HG03280 (cell line): Measurements from ENCODE around the gene ARHGEF6.

ENCODE experiments used
- ATAC-seq: cut with Tn5 transposase; IDR thresholded peaks from one replicate; pipeline ENCODE4 v1.9.1; 2021; ENCODE audit warnings: mild to moderate bottlenecking, moderate library complexity; ENCODE audit not compliant: unreplicated experiment

ARHGEF6 gene

DNA sequence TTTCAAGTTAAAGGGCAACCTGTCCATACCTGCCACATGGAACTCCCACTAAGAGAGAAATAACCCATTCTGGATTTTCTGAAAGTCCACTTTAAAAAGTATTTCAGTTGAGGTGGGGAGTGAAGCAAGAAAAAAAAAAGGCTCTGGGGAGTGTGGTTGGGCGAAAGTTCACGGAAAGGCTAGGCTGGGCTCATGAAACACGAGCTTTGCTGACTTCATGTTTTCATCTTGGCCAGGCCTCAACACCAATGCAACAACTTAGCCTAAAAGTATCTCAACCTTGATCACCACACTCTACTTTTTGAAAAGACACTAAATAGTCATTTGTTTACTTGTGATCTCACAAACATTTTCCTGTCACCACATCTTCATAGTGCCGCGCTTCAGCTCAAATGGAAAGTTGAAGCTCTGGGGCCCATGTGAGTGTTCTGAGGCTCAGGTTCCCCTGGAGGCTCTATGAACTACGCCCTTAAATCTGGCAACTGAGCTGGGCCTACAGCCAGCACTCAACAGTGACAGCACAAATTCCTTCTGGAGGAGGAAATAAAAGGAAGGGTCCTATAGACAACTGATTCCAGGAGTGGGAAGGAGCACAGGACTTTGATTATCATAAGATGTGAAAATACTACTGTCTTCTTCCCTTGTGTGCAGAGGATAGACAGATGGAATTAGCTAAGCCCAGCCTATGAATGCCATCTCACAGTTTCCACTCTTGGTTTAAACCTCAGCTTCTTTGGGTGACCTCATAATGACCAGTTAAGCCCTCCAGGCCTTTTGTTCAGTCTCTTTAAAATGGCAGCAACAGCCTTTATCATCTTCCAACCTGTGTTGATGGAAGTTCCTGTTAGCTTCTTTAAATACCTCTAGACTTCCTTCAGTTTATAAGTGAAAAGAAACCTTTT is 127.7 kb downstream of the ARHGEF6 start:
- no peak for ATAC-seq

DNA sequence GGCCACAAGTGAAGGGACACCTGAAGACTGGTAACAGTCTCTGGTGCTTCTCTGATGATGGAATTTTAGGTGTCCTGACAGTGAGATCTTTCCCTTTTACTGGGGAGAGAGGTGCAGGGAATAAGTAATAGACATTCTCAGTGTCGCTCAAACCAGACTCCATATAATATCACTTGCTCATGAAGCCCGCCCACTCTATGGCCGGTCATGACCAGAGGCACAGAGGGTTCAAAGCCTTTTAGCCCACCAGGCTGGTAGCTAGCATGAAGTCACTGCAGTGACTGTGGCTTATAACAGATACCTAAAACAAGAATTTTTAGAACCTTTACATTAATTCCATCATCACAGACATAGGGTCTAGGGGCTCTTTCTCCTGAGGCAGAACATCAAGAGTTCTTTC is 129.9 kb downstream of the ARHGEF6 start:
- ATAC-seq: no peak

DNA sequence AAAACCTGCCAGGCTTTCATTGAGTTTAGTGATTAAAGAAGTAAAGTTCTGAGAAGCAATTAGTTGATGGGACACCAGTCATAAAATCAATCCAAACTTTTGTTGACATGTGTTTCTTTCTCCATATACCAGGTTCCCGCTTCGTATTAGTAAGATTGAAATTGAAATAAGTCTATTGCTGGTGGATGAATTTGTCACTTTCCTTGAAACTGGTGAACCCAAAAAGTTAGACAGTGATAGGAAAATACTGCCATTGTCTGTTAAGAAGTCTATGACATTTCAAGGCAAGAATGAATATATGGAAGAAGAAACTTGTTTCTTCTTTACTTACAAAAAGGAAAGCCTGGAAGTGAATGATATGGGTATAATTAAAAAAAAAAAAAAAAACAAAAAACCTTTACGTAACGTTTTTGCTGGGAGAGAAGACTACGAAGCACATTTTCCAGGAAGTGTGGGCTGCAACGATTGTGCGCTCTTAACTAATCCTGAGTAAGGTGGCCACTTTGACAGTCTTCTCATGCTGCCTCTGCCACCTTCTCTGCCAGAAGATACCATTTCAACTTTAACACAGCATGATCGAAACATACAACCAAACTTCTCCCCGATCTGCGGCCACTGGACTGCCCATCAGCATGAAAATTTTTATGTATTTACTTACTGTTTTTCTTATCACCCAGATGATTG is 132.9 kb downstream of the ARHGEF6 start, which contains the start of gene CD40LG:
TSS of gene CD40LG (plus strand) at position 482 of the 684 bp plus-strand sequence. CDS start at position 573, 91 bp downstream.
- no peak for ATAC-seq

DNA sequence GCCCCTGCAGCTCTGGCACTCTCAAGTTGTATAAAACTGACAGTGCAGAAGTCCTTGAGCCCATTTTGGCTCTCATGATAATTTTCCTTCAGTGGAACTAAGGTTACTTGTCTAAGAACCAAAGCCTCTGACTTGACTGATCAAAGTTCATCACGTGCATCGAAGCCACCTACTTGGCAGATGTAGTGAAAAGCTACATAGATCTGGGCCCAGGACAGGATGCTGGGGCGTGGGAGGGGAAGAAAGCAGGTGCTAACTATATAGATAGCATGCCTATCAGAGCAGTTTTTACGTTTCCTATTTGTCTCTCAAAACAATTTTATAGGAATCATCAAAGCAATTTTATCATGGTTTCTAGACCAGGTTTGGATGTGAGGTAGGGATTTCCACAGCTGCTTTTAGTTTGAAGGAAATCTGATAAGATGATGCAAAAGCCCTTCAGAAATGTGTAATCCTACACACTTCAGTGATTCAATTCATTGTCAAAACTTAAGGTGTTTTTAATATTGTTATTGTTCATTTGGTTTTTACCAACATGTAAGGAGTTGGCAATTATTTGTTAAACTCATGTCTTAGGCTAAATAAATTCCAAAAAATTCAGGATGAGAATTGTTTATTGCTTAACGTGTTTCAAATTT is 134.0 kb downstream of the ARHGEF6 start:
- ATAC-seq: no peak

GRCh38 chrX:136643243-136643642 is 137.5 kb downstream of the ARHGEF6 start:
- no peak for ATAC-seq

DNA sequence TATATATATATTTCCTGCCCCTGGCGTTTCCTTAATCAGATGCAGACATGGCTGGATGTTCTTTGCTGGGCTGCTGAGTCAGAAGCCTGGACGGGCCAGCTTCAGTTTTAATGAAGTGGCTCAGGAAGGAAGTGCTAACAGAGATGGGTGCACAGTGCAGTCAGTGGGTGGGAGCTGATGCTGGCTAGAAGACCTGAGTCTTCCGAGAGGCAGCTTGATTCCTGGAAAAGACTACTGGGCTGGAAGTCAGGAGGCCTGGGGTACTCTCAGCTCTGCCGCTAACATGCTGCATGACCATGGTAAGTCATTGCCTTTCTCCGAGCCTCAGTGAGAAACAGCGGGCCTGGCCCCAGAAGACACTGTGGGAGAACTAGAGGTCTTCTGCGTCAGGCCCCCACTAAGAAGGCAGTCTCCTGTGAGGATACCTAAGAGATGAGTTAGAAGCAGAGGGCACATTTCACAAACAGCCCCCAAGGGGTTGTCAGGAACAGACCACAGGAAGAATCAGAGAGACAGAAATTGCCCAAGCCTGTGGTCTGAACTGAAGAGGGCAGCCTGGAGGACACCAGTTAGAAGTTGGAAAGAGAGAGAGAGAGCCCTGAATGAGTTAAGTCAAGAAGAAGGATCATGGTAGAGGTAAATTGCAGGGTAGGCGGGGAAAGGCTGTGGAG is 141.1 kb downstream of the ARHGEF6 start:
- no peak for ATAC-seq

- no peak for ATAC-seq
Measured at GRCh38 chrX:136636121-136636520, 144.6 kb downstream of the ARHGEF6 start.

DNA sequence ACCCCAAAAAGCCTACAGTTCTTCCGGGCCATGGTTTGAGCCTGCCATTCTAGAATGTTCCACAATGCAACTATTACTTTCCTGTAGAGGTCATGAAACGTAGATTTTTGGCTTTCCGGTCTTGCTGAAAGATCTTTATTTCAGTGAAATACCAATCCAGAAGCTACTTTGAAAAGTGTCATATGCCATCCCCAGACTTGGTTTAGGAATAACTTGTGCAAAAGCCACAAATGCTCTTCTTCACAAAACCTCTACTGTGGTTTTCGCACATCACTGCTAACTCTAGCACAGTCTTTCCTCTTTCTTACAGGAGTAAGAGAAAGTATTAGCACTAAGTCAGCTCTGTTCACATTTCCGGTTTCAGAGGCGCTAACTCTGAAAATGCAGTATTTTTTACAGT is 145.5 kb downstream of the ARHGEF6 start:
- no peak for ATAC-seq

DNA sequence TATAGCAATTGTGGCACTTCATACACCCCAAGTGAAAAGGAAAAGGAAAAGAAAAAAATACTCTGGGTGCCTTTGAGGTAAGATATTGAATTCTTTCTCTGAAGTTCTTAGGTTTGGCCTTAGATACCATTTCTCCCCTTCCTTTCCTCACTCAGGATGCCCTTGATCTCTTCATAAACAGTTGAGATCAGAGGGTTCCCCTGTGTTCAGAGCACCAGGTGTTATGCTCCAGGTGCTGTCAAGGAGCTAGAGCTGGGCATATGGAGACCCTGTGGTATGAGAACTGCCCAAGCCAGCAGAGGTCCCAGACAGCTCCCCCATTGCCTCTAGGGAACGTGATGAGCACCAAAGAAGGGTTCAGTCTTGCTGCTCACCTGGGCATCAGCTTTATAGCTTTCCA is 149.9 kb downstream of the ARHGEF6 start:
- ATAC-seq: no peak

DNA sequence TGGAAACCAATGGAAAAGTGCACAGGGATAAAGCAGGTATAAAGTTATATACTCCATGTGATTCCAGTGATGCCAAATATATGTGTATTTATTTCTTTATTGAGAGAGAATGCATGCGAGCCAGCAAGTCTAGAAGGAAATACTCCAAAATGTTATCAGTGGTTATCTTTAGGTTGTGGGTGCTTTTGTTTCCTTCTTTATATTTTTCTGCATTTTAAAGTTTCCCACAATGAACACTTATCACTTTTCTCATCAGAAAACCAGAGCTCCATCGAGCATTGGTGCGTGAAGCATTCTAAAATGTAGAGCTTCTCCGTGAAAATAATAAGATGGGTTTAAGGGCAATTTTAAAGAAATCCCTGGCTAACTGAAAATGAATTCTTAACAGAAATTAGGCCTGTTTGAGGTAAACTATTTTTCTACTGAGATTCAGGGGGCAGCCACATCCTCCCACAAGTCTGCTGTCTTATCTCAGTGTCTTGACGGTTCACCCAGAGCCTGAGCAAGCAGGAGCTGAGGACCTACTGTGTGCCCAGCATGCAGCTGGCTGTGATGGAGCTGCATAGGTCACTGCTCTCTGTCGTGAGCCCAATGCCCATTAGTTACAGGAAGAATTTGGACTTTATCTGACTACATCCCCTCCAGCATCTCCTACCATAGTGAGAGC is 151.5 kb downstream of the ARHGEF6 start:
- ATAC-seq: no peak

DNA sequence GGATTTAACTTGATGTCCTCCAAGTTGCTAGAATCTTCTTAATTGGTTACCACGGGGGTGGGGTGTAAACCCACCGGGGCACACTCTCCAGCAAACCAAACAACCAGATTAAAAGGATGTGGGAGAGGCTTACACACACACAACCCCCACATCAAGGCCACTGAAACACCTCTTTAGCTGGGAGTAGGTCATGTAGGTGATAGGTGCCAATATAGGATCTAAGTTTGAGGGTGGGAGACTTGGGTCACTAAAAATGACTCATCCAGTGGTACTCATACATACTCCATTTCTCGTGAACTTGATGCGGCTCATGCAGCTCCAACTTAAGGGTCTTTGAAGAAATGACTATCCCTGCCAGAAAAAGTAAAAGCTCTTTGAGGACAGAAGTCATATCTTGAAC is 153.3 kb downstream of the ARHGEF6 start:
- no peak for ATAC-seq

GRCh38 chrX:136626891-136627290 is 153.8 kb downstream of the ARHGEF6 start:
- no peak for ATAC-seq

GRCh38 chrX:136626237-136626636 is 154.5 kb downstream of the ARHGEF6 start:
- no peak for ATAC-seq

DNA sequence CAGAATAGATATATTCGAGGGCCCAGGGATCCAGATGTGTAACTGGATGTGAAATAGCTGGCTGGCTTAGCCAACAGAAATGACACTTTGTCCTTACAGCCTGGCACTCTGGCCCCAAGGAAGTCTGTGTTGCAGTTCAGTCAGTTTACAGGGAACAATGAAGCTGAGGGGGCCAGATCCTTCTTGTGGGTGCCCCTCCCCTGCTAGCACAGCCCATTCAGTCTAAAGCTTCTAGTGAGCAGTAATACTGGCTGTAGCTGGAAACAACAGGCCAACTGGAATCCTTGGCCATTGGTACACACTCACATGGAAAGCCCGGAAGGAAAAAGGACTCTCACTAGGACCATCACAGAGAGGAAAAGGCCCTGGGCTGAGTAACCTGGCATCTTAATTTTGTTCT is 155.5 kb downstream of the ARHGEF6 start:
- no peak for ATAC-seq

- no peak for ATAC-seq
Measured at GRCh38 chrX:136623396-136623795, 157.3 kb downstream of the ARHGEF6 start.

GRCh38 chrX:136622568-136622967 is 158.2 kb downstream of the ARHGEF6 start:
- ATAC-seq: no peak

GRCh38 chrX:136620780-136621179 is 160.0 kb downstream of the ARHGEF6 start:
- ATAC-seq: no peak

GRCh38 chrX:136619899-136620505 is 160.7 kb downstream of the ARHGEF6 start:
- ATAC-seq: no peak

- peak; percentile 94 for ATAC-seq
Measured at GRCh38 chrX:136616987-136617685, 163.6 kb downstream of the ARHGEF6 start.
